Ovary (tissue), 9 donors: ENCODE results near the gene TAMM41. TPM values are rescaled to one million over a fixed set of nuclear protein-coding genes. Genes with fewer than 3 reads are reported as not detected.
A peak's percentile ranks its signal among the peaks of the same experiment; 100 is the strongest.

ENCODE experiments used
- DNase-seq, 5 donors: peaks; one replicate each; pipeline ENCODE4 v3.0.0-alpha.2; 2019 to 2020
- H3K27ac ChIP-seq, 2 donors: fragments of 200-600 bp; one replicate each; pipeline versions ENCODE4 v1.5.1 to v1.8.0; 2019 to 2022
- H3K27me3 ChIP-seq: fragments of 200-600 bp; one replicate; pipeline ENCODE4 v1.8.0; 2022
- H3K36me3 ChIP-seq: fragments of 200-600 bp; sonication (generic); one replicate; pipeline ENCODE4 v1.5.1; 2019
- H3K4me1 ChIP-seq: one replicate; pipeline ENCODE4 v1.8.1; 2013; ENCODE audit warnings: mild to moderate bottlenecking, moderate library complexity; ENCODE audit not compliant: insufficient read depth
- H3K4me3 ChIP-seq: fragments of 200-600 bp; sonication (generic); one replicate; pipeline ENCODE4 v1.5.1; 2017
- H3K9me3 ChIP-seq, 2 donors: fragments of 200-600 bp in 1 of 2; sonication (generic) in 1 of 2; one replicate each; pipeline versions ENCODE4 v1.5.1 to v1.8.1; 2013 to 2019; ENCODE audit warnings: mild to moderate bottlenecking in 1 of 2, moderate library complexity in 1 of 2
- EP300 ChIP-seq: sonication (generic); formaldehyde crosslinking; IDR thresholded peaks from one replicate; pipeline ENCODE4 v1.6.1; 2017; ENCODE audit warnings: antibody characterized with exemption
- POLR2A ChIP-seq: fragments of 450-650 bp; IDR thresholded peaks from one replicate; pipeline ENCODE4 v1.6.1; 2017; ENCODE audit warnings: antibody characterized with exemption, mild to moderate bottlenecking, moderate library complexity
- WGBS, 3 donors: extraction: QIAGEN DNeasy Blood & Tissue Kit in 1 of 3; methylation state at CpG; one replicate each; pipeline versions ENCODE4 v1.1.5 to v1.1.7; 2013 to 2017; 5-methylcytosine and 5-hydroxymethylcytosine counted together
- intact Hi-C, 4 donors: fragments of 100-400 bp; cut with DNase I; formaldehyde crosslinking; loops; one replicate each; pipeline versions ENCODE4 v1.11.0 to v1.15.1; 2022 to 2023
- polyA plus RNA-seq, 2 donors: library from polyadenylated mRNA; stranded (reverse); fragments of 200-250 nt in 1 of 2; fragments of 350-450 nt in 1 of 2; fragmentation: Illumina TruSeq in 1 of 2; extraction: RNeasy Lipid Tissue Mini Kit (QIAGEN cat#74804) in 1 of 2; gene quantifications; one replicate each; pipeline ENCODE4 v1.2.3, GENCODE V29; 2013 to 2014
- total RNA-seq, 7 donors: library from RNA; depleted of rRNA in 2 of 7; stranded (reverse); fragments of >200 nt in 2 of 7; fragmentation: NEBNext Ultra II Directional in 3 of 7; extraction: Animal tissue kit (Norgen Biotek cat#: 25700) in 3 of 7; gene quantifications; one replicate each; pipeline versions ENCODE4 v1.1.0 to v1.2.4, GENCODE V29; 2016 to 2023
- TF ChIP-seq, protein P1 (sequence below), 3 donors: fragments of 450-650 bp in 2 of 3; fragments of 200-600 bp in 1 of 3; IDR thresholded peaks; one replicate each; pipeline versions ENCODE4 v1.5.1 to v1.8.0; 2016 to 2022; ENCODE audit warnings: antibody characterized with exemption in 3 of 3, mild to moderate bottlenecking in 1 of 3
- donor health status: DM: no; HTN: no; CAD: no; lungs with moderate emphysema.
- donor health status: DM: no; HTN: no; CAD: no.
- donor health status: Bipolar disorder and iron deficiency.
- donor health status: DM: yes; HTN: yes; CAD: no.
- donor health status: DM: no; HTN: no; CAD: no.
- donor health status: DM: yes; HTN: yes; CAD: no.

The TAMM41 gene
- total and polyA plus RNA-seq, 9 donors, result 10.6 to 29.2 (median 23.4) TPM

- WGBS, 3 donors, result 10 to 13% (median 13%) methylated on average over 1 of the region's 1 CpG
- intact Hi-C loops, result loop anchor here in 1 of 4 donors (5.0 kb wide), 1 partner anchor 444 kb away; no protein-coding TSS in a partner anchor
- TF ChIP-seq EP300, result no peak
- no peak for TF ChIP-seq POLR2A
- TF ChIP-seq, protein P1, sequence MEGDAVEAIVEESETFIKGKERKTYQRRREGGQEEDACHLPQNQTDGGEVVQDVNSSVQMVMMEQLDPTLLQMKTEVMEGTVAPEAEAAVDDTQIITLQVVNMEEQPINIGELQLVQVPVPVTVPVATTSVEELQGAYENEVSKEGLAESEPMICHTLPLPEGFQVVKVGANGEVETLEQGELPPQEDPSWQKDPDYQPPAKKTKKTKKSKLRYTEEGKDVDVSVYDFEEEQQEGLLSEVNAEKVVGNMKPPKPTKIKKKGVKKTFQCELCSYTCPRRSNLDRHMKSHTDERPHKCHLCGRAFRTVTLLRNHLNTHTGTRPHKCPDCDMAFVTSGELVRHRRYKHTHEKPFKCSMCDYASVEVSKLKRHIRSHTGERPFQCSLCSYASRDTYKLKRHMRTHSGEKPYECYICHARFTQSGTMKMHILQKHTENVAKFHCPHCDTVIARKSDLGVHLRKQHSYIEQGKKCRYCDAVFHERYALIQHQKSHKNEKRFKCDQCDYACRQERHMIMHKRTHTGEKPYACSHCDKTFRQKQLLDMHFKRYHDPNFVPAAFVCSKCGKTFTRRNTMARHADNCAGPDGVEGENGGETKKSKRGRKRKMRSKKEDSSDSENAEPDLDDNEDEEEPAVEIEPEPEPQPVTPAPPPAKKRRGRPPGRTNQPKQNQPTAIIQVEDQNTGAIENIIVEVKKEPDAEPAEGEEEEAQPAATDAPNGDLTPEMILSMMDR (IDR thresholded peaks at IDR 0.05), result no peak
- no peak overlapping the region for H3K4me3 ChIP-seq
- DNase-seq, result no peak
- no peaks in the 10 kb centered on the region for H3K27me3 ChIP-seq
- no peaks in the 10 kb centered on the region for H3K9me3 ChIP-seq
- peaks cover 5% of the 10 kb centered on the region for H3K4me1 ChIP-seq
- no peaks in the 10 kb centered on the region for H3K36me3 ChIP-seq
- H3K27ac ChIP-seq, result peak overlapping the region in 1 of 2 donors; percentile 28
These were observed 19.9 kb downstream of the TAMM41 start for GRCh38 chr3:11826628-11827265.

- H3K4me1 ChIP-seq, result peaks cover 5% of the 10 kb centered on the region
- no peaks in the 10 kb centered on the region for H3K9me3 ChIP-seq
- H3K4me3 ChIP-seq, result no peak overlapping the region
- intact Hi-C loops, result loop anchor here in 1 of 4 donors (5.0 kb wide), 1 partner anchor 443 kb away; no protein-coding TSS in a partner anchor
- TF ChIP-seq, protein P1 (IDR thresholded peaks at IDR 0.05), result no peak
- TF ChIP-seq EP300, result no peak
- no peak for TF ChIP-seq POLR2A
- H3K36me3 ChIP-seq, result no peaks in the 10 kb centered on the region
- 53 to 65% (median 59%) methylated on average over 5 of the region's 5 CpGs for WGBS, 3 donors
- H3K27me3 ChIP-seq, result no peaks in the 10 kb centered on the region
- no peak for DNase-seq
- H3K27ac ChIP-seq, result no peak overlapping the region
These were observed 21.4 kb downstream of the TAMM41 start for GRCh38 chr3:11825301-11825700.

GRCh38 chr3:11820531-11821041 is 26.1 kb downstream of the TAMM41 start:
- no peaks in the 10 kb centered on the region for H3K4me1 ChIP-seq
- no peak overlapping the region for H3K27ac ChIP-seq
- no peaks in the 10 kb centered on the region for H3K27me3 ChIP-seq
- H3K9me3 ChIP-seq, result no peaks in the 10 kb centered on the region
- no peak overlapping the region for H3K4me3 ChIP-seq
- DNase-seq, result peak in 4 of 5 donors; percentile 32 to 50 (median 40)
- no peaks in the 10 kb centered on the region for H3K36me3 ChIP-seq
- WGBS, 3 donors, result 11 to 22% (median 12%) methylated on average over 3 of the region's 3 CpGs
- intact Hi-C loops, result no loop called here
- TF ChIP-seq EP300 (no peak), POLR2A (no peak)
- TF ChIP-seq, protein P1 (IDR thresholded peaks at IDR 0.05), result no peak

- H3K9me3 ChIP-seq, result no peaks in the 10 kb centered on the region
- TF ChIP-seq EP300 (no peak), POLR2A (no peak)
- TF ChIP-seq, protein P1 (IDR thresholded peaks at IDR 0.05), result no peak
- H3K27ac ChIP-seq, result no peak overlapping the region
- H3K36me3 ChIP-seq, result no peaks in the 10 kb centered on the region
- 94% methylated on average over 4 of the region's 4 CpGs for WGBS, 3 donors
- H3K27me3 ChIP-seq, result no peaks in the 10 kb centered on the region
- no peaks in the 10 kb centered on the region for H3K4me1 ChIP-seq
- intact Hi-C loops, result loop anchor here in 1 of 4 donors (10.0 kb wide), 1 partner anchor 154 kb away; no protein-coding TSS in a partner anchor
- H3K4me3 ChIP-seq, result no peak overlapping the region
- DNase-seq, result no peak
These were observed 27.5 kb downstream of the TAMM41 start for GRCh38 chr3:11819146-11819689.
